GM19043 (cell line): Measurements from ENCODE around the gene XPR1.

ENCODE experiments used
- ATAC-seq: cut with Tn5 transposase; IDR thresholded peaks from one replicate; pipeline ENCODE4 v1.9.1; 2021; ENCODE audit warnings: low read depth; ENCODE audit not compliant: unreplicated experiment

XPR1 gene

DNA sequence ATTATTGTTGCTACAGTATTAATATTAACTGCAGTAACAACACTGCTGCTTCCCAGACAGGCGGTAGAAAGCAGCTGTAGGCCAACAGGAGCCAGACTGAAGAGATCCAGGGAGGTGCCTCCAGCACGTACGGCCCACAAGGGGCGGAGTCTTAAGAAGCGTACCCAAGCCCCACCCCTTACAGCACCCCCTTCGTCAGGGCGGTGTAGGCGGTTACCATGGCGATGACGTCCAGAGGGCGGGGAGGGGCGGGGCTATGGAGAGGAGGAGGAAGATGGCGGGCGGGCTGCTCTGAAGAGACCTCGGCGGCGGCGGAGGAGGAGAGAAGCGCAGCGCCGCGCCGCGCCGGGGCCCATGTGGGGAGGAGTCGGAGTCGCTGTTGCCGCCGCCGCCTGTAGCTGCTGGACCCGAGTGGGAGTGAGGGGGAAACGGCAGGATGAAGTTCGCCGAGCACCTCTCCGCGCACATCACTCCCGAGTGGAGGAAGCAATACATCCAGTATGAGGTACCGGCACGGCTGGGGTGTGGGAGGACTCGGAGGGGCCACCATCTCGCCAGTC is at the start of gene XPR1:
Gene XPR1 (plus strand): TSS at position 257 of the 560 bp plus-strand sequence. CDS start 180 bp downstream, at position 437.
- peak; percentile 98 for ATAC-seq

DNA sequence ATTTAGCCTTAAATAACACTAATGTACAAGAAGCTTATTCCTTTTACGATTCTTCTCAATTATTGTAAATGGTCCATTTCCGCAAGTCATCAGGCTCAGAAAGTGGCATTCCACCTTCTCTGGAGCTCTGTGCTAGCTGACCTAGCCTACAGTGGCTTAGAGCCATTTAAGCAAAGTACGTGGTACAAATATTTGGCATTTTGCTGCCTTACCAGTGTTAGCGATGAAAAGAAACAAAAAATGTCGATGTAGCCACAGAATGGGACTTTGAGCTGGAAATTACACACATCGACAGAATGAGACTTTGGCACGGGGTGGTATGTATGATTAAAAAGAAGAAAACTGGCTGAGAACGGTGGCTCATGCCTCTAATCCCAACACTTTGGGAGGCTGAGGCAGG is 47.0 kb upstream of the XPR1 start:
- ATAC-seq: no peak

DNA sequence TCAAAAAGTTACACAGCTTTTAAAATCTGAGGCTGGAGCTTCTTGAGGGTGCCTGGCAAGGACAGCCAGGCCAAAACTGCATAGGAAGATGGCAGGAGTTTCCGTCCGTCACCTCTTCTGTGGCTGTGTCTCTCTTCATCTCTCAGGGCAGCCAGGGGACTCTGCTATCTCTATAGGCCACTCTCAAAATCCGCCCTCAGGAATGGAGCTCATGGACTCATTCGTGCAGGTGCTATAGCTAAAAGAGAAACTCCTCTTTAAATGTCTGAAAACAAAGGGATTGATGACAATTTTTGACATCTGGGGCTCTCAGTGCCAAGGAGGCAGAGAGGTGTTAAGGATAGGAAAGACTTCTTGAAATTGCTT is 45.8 kb upstream of the XPR1 start:
- ATAC-seq: no peak

DNA sequence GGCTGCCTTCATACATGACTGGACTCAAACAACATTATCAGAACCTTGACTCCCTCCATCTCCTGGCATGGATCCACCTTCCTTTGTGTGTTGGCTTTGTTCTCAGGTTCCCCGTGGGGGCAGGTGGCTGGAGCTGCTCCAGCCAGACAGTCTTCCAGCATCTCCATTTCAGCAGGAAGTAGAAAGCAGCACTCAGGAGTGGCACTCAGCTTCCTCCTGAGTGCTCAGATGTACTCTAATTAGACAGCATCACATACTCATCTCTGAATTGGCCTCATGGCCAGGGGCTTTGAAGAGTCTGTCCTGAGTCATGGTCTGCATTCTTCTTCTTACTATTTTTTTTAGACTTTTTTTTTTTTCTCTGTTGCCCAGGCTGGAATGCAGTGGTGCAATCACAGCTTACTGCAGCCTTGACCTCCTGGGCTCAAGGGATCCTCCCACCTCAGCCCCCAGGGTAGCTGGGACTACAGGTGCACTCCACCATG is 45.1 kb upstream of the XPR1 start:
- no peak for ATAC-seq

DNA sequence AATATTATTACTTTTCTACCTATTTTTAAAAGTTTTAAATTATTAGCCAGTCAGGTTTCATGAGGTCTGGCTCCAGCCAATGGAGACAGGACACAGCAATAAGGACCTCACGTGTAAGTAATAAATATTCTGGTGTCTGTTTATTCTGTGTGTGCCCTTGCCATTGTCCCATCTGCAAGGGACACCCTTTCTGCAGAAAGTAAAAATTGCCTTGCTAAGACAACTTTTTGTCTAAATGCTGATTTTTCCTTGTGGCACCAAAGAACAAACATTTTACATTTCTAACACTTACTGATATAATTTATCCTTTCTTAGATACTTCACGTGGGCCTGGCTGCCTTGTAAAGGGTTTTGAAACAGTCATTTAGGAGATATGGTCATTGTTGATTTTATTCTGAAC is 43.7 kb upstream of the XPR1 start:
- no peak for ATAC-seq

DNA sequence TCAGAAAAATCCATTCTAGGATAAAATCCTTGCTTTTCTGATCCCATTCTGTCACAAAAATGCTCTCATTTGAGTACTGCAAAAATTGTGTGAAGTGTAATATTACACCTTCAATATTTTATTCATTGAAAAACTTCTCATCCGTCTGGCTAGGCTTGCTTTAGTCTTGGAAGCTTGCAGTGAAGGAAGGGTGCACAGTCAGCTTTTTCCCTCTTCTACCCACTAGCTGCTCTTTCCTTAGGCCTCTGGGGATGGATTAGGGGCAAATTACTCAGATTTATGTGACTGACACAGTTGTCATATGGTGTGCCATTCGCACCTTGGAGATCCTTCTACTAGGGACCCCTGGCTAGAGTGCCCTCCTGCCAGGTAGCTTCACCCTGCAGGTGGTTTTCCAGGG is 40.9 kb upstream of the XPR1 start:
- no peak for ATAC-seq

DNA sequence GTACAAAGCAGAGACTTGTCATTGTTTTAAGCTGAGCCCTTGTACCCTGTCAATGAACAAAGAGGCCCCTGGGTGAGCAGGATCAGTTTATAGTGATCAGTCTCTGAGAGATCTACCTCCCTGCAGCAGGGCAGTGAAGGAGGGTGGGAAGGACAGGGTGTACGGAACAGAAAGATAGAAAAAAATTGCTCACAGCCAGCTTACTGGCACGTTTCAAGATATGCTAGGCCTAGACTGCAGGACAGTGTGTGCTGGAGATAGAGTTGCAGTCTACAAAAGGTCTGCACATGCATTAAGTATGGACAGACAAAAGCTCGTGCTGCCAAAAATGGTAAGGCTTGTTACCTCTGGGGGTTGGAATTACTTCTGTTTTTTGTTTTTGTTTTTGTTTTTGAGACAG is 38.4 kb upstream of the XPR1 start:
- no peak for ATAC-seq

DNA sequence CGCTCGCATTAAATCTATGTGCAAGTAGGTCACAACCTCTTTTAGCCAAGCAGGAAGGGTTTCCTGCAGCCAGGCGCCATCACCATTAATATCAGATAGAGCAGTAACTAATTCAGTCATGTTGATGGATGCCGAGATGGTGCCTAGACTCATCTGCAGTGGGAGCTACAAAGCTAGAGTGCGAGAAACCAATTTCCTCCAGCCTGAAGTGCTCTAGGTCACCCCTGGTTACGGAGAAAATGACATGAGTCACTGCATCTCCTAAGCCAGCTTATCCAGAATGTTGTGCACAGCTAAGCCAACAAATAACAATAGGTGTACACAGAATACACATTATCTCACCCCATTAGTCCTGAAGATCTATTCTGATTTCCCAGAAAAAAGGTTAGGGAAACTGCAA is 37.1 kb upstream of the XPR1 start:
- no peak for ATAC-seq

DNA sequence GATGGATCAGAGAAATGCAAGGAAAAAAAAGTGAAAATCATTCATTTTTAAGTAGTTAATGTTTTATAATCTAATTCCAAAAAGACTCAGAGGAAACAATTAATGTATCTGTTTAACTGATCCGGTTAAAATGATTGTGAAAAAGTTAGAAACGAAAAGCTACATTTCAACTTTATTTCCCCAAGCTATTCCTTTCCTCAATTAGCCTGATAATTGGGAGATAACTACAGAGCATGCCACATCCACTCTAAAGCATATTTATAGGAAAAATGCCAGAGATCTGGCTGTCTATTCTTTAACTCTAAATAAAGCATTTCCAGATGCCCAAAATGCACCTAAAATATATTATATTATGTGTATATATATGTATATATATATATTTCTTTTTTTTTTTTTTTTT is 35.9 kb upstream of the XPR1 start:
- no peak for ATAC-seq

DNA sequence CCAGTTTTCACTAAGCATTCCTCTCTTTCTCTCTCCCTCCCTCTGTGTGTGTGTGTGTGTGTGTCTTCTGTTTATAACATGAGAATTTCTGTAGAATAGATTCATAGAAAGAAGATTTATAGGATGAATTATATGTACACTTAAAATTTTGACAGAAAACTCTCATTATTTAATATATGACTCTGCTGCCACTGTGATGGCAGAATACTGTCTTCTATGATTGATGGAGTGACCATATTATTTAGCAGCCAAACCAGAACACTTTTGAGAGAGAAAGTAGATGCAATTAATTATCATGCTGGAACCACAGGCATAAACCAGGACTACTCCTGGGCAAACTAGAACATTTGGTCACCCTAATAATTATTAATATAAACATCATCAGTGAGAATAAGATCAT is 34.3 kb upstream of the XPR1 start:
- ATAC-seq: no peak

DNA sequence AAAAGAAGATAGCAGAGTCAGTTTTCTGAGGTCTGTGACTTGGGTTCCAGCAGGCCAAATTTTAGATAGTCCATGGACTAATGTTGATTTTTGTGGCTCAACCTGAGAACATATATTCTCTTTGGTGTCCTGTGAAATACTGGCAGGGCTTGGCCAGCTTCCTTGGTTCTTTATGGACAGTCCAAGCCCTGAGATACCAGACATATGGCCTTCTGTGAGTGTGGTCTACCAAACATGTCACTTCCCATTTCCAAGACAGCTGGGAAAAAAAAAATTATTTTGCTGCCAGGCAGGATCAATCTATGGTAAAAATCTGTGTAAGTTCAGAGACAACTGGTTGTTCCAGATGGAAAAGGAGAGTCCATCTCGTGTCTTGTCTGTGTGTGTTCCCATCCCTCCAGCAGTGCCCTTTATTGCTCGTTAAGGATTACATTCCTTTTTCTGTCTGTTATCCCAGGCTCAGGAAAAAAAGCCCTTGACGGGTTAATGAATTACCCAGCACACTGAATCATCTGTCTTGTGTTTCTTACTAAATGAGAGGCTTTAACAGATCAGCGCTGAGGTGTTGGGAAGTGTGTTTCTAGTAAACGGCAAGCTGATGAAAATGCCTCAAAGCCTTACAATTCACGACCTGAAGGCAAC is 33.4 kb upstream of the XPR1 start:
- ATAC-seq: no peak

DNA sequence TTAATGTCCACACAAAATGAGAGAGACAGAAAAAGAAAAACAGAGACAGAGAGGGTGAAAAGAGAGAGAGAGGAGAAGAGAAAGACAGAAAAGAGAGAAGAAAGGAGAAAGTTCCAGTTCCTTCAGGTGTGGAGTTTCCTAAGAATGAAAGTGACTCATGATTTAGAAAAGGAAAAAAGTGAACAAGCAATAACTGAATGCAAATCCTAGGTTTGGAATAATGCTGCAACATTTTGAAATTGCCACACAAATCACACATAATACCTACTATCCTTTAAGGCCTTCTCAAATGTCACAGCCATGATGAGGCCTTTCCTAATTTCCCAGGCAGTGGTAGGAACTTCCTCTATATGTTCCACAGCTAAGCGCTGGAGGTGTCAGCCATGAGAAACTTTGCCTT is 31.5 kb upstream of the XPR1 start:
- no peak for ATAC-seq

DNA sequence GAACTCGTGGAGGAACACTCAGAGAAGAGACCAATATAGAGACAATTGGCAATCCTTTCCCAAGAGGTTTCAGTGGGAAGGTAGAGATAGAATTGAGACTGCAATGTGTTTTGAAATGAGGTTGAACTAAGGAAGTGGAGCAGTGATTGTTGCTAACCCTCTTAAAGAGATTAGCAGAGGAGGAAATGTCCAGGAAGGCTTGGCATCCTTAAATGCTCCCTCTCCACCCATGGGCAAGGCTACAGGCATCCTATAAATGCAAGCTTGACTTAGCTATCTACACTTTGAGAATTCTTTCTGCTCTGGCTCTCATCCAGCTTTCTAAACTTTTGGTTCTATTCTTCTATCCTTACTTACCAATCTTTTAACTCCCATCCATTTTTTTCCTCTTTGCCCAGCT is 30.3 kb upstream of the XPR1 start:
- no peak for ATAC-seq

DNA sequence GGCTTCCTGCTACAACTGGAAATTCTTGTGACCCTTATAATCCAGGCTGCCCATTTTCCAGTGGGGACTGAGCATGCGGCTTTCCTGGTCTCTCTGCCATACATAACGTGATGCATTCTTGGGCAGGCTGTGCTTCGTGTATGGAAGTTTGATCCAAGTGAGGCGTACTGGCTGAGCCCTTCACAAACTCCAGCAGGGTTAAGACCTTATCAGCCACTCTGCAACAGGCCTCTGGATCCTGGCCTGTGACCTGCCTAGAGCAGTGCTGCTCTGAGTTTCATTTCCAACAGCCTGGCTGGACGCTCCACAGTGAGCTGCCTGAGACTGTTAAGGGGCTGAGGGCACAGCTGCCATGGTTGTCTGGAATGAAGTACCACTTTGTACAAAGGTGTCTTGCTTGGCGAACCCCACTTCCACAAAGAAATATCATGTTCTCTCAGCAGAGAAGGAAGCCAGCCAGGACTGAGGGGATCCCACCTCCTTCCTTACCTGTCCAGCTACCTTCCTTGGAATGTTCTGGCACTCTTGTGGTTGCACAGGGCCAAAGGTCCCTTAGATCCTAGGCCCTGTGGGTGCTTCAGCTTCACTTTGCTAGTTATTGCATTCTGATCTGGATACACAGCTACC is 28.5 kb upstream of the XPR1 start:
- no peak for ATAC-seq

DNA sequence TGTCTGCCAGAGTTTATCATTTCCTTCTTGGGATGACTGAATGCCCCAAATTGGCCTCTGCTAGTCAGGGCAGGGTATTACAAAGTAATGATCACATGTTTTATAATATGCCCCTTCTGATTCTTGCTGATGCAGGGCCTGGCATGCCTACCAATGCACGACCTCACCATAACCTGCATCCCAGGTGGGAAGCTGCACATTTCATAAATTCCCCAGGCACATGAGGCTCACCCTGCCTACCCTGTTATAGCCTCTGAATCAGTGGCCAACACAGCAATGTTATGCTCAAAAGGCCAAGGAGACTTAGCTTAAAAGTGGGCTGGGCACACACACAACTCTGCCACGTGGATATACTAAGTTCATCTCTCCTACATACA is 28.0 kb upstream of the XPR1 start:
- ATAC-seq: no peak

DNA sequence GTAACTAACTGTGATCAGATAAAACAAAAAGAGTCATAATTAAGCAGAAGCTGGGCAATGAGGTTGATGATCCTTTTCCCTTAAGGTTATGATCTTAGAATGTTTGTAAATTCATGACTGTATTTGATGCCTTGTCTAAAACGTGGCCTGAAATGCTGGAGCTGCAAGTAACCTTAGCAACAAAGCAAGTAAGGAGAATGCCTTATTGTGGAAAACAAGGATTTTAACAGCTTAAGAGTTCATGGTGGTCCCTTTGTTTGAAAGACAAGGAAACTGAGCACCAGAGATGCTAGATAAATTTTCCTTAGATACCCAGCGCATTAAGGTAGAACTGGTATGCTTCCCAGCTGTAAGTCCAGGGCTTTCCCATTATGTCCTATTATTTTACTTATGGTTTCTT is 25.7 kb upstream of the XPR1 start:
- no peak for ATAC-seq

DNA sequence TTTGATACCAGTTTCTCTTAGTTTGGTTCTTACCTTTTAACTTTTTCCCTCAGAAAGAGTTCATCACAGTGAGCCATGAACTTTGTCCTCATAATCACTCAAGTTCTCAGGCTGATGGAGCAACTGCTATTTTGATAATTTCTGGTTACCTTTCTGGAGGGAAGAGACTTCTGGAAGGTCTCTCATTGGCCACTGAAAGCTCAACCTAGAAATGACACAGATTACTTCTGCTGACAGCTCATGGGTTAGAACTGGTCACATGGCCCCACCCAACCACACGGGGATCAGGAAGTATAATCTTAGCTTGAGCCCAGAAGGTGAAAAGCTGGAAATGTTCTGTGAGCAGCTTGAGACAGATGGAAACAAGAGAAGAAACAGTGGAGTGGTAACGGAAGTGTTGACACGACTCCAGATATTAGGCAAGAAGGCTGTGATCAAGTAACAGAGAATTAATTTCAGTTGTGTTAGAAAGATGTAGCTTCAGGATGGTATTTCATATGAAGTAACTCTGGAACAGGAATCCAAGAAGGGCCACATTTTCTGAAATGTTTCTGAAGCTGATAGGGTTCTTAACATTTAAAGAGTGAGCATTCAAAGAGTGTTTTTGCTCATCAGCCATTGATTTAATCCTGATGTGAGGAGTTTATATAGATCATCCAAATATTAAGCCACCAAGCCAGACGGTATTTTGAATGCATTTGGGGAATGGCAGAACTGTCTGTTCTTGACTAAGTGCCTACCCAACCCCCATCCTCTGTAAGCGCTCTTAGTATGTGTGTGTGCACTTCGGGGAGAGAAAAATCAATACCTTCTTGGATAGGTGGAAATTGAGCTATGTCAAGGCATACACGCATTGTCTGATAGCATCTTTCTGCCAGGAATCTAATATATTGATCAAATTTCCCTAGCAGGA is 21.9 kb upstream of the XPR1 start:
- ATAC-seq: no peak

DNA sequence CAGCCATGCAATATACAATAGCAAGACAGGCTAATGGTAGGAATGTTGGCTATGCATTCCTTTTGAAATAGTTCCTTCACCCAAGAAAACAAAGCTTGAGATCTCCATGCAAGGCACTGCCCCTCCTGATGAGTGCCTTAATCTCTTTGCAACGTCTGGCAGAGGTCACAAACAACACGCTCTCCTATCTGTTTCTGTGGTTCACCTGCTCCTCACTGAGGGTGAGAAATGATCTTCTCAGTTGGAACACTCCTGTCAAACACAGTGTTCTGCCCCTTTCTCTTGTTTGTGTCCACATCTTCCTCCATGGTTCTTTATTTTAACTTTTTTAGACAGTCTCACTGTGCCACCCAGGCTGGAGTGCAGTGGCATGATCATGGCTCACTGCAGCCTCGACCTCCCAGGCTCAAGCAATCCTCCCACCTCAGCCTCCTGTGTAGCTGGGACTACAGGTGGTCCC is 21.2 kb upstream of the XPR1 start:
- no peak for ATAC-seq

DNA sequence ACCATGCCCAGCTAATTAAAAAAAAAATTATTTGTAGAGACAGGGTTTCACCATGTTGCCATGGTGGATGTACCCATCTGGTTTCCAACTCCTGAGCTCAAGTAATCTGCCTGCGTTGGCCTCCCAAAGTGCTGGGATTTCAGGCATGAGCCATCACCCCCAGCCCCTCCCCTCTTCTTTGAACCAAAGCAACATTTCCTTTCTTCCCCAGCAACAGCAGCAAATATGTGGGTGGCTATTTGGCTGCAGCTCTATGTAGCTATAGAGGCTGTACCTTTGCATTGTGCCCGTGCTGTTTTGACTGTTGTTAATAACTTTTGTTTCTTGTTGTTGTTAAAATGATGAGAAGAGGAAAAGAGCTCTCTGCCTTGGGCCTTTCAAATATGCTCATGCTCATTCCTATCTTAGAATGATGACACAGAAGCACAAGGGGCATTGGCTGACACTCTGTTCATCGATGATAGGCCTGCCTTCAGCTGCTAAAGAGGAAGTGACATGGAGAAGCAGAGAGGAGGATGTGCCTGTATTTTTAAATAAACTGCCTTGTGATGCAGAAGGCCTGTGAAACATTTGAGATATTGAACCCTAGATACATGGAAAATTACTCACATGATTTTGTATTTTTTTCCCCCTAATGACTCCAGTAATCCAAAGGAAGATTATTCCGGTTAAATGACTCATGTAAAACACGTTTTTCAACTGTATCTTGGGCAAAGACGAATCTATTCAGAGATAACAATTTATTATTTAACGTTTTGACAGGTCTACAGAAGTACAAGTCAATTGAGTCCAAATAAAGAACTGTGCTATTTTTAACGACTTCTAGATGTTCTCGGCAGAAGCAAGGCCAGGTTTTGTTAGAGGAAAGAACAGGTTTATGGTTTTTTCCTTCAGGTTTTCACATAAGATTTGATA is 20.5 kb upstream of the XPR1 start:
- ATAC-seq: no peak

DNA sequence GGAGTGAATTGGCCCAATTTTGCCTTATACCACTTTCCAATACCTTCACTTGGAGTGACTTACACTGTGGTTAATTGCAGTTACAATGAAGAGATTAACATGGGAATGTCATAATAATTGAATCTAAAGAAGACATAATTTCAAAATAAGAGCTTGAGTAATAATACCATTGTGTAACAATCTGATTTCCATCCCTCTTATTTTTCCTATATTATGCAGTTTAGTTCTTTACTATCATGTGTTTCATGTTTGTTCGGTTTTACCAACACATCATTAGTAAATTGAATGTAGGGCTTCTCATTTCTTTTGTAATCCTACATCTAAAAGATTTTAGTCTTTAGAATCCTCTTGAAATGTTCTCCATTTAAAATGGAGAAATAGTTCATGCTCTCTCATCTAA is 19.2 kb upstream of the XPR1 start:
- no peak for ATAC-seq
